Keratinocyte (primary cell): ENCODE data around the gene MADCAM1. TPM values are rescaled to one million over a fixed set of nuclear protein-coding genes. Genes with fewer than 3 reads are reported as not detected.
A peak's percentile ranks its signal among the peaks of the same experiment; 100 is the strongest.

ENCODE experiments used
- DNase-seq: peaks from one replicate; pipeline ENCODE4 v3.0.0-alpha.2; 2011; ENCODE audit warnings: low read depth, missing footprints, low spot score
- FAIRE-seq: peaks from 2 replicates; lab custom pipeline; 2011; peaks lifted over from hg19 to GRCh38; lab: Jason Lieb, UNC
- H2AFZ ChIP-seq: 2 replicates; pipeline ENCODE4 v1.6.0; 2012; ENCODE audit warnings: low read length, control low read depth, inconsistent platforms; ENCODE audit not compliant: control insufficient read depth
- H3K27ac ChIP-seq: 2 replicates; pipeline ENCODE4 v1.5.1; 2011; ENCODE audit warnings: low read length; ENCODE audit not compliant: control insufficient read depth, insufficient read depth
- H3K27me3 ChIP-seq: 3 replicates; pipeline ENCODE4 v1.6.0; 2011; ENCODE audit warnings: low read length; ENCODE audit not compliant: control insufficient read depth, insufficient read depth; ENCODE audit errors: extremely low read depth
- H3K36me3 ChIP-seq, 2 experiments: 2 replicates in 1 of 2; 3 replicates in 1 of 2; pipeline ENCODE4 v1.5.1; 2011; ENCODE audit warnings: low read length in 2 of 2, mild to moderate bottlenecking in 1 of 2; ENCODE audit not compliant: control insufficient read depth in 2 of 2, insufficient read depth in 2 of 2; ENCODE audit errors: extremely low read depth in 1 of 2
- H3K4me1 ChIP-seq: 3 replicates; pipeline ENCODE4 v1.5.1; 2011; ENCODE audit warnings: low read length; ENCODE audit not compliant: control insufficient read depth, insufficient read depth; ENCODE audit errors: extremely low read depth
- H3K4me2 ChIP-seq: 3 replicates; pipeline ENCODE4 v1.6.0; 2011; ENCODE audit warnings: low read depth, low read length; ENCODE audit not compliant: control insufficient read depth, insufficient read depth; ENCODE audit errors: extremely low read depth
- H3K4me3 ChIP-seq, 3 experiments: fragments of 200-600 bp in 1 of 3; sonication (generic) in 1 of 3; 2 replicates in 2 of 3; 3 replicates in 1 of 3; pipeline ENCODE4 v1.5.1; 2011 to 2016; ENCODE audit warnings: low read length in 3 of 3, mild to moderate bottlenecking in 3 of 3, control low read depth in 2 of 3, inconsistent platforms in 1 of 3, low read depth in 1 of 3, mixed read lengths in 1 of 3, mixed run types in 1 of 3, moderate library complexity in 1 of 3; ENCODE audit not compliant: control insufficient read depth in 2 of 3, insufficient read depth in 2 of 3; ENCODE audit errors: extremely low read depth in 1 of 3
- H3K79me2 ChIP-seq: 2 replicates; pipeline ENCODE4 v1.6.0; 2012; ENCODE audit warnings: low read length; ENCODE audit not compliant: control insufficient read depth, insufficient read depth
- H3K9ac ChIP-seq: 3 replicates; pipeline ENCODE4 v1.6.0; 2011; ENCODE audit warnings: low read length; ENCODE audit not compliant: control insufficient read depth, insufficient read depth; ENCODE audit errors: extremely low read depth
- H3K9me1 ChIP-seq: 3 replicates; pipeline ENCODE4 v1.6.0; 2011; ENCODE audit warnings: low read length; ENCODE audit not compliant: control insufficient read depth, insufficient read depth; ENCODE audit errors: extremely low read depth
- H3K9me3 ChIP-seq: 2 replicates; pipeline ENCODE4 v1.5.1; 2012; ENCODE audit warnings: low read depth, low read length; ENCODE audit not compliant: control insufficient read depth
- H4K20me1 ChIP-seq: 3 replicates; pipeline ENCODE4 v1.6.0; 2011; ENCODE audit warnings: low read length; ENCODE audit not compliant: control insufficient read depth, insufficient read depth; ENCODE audit errors: extremely low read depth
- CTCF ChIP-seq, 3 experiments: IDR thresholded peaks in 1 of 3; conservative IDR thresholded peaks in 1 of 3; optimal IDR thresholded peaks in 1 of 3; 2 replicates in 2 of 3; 3 replicates in 1 of 3; pipeline versions ENCODE3 to v1.5.1; 2011; ENCODE audit warnings: low read length in 3 of 3, mild to moderate bottlenecking in 3 of 3, moderate library complexity in 2 of 3, control low read depth in 1 of 3, inconsistent platforms in 1 of 3; ENCODE audit not compliant: insufficient read depth in 2 of 3; ENCODE audit errors: extremely low read depth in 1 of 3
- EZH2 ChIP-seq: IDR thresholded peaks from one replicate; pipeline ENCODE4 v1.6.1; 2012; ENCODE audit warnings: inconsistent platforms, mild to moderate bottlenecking, low read length, moderate library complexity
- dilution Hi-C: fragments of 300-500 bp; cut with MboI; formaldehyde crosslinking; loops from one replicate; pipeline ENCODE4 v1.7.0; 2020; ENCODE audit warnings: low sequenced_read_pairs; ENCODE audit not compliant: extremely low pct_ligation_motif_present
- polyA plus RNA-seq, 5 experiments: library from polyadenylated mRNA; depleted of rRNA in 3 of 5; stranded (reverse) in 3 of 5; stranded (forward) in 1 of 5; unstranded in 1 of 5; fragments of >200 nt; gene quantifications; 1 replicate in 1 of 5; 2 replicates in 3 of 5; 3 replicates in 1 of 5; pipeline versions ENCODE4 v1.2.1 to v1.2.3, GENCODE V29; 2011 to 2012; ENCODE audit warnings: missing spikeins in 2 of 5, low read depth in 1 of 5, low replicate concordance in 1 of 5

Gene MADCAM1
- polyA plus RNA-seq, 1 donor (not counting 4 experiments of a cell fraction or from before 2014, with no cell fraction given): 0.05 TPM

GRCh38 chr19:531009-531752 lies 34.9 kb downstream of the MADCAM1 start:
- Histone ChIP-seq H3K4me2 (peak overlapping the region; percentile 80), H3K9me1 (peaks cover 4% of the 10 kb centered on the region), H3K27me3 (no peaks in the 10 kb centered on the region), H3K4me1 (peaks cover 13% of the 10 kb centered on the region), H4K20me1 (peaks cover 22% of the 10 kb centered on the region), H3K27ac (peak overlapping the region; percentile 64), H2AFZ (peak overlapping the region; percentile 92), H3K79me2 (peaks cover 44% of the 10 kb centered on the region), H3K36me3 (peaks cover 4 to 12% of the 10 kb centered on the region in 2 experiments), H3K9me3 (no peaks in the 10 kb centered on the region), H3K9ac (peak overlapping the region; percentile 83), H3K4me3 (peak overlapping the region; percentile 67 to 83 (median 76))
- TF ChIP-seq CTCF (optimal IDR thresholded peaks at IDR 0.05 in 1 of 3, IDR thresholded peaks at IDR 0.05 in 1 of 3, conservative IDR thresholded peaks at IDR 0.05 in 1 of 3; ENCODE audit: extremely low read depth in 1 of 3, insufficient read depth in 2 of 3, low read length in 3 of 3): peak in 2 of 3 experiments; percentile 7 to 28
- TF ChIP-seq EZH2: no peak
- DNase-seq (no peak), FAIRE-seq (no peak)
- dilution Hi-C loops: no loop called here

GRCh38 chr19:531753-532560 lies 35.7 kb downstream of the MADCAM1 start, which contains the start of gene CDC34:
TSS of gene CDC34 (plus strand) at chr19:531760. CDS start at chr19:531932, 172 bp downstream.
- Histone ChIP-seq H3K9ac (peak within 1 kb of the TSS; percentile 83), H3K27ac (peak within 1 kb of the TSS; percentile 76), H2AFZ (peak within 1 kb of the TSS; percentile 92), H4K20me1 (peaks cover 22% of the 10 kb centered on the region), H3K4me2 (peak within 1 kb of the TSS; percentile 99), H3K4me3 (peak within 1 kb of the TSS; percentile 78 to 94 (median 83)), H3K36me3 (peaks cover 4 to 12% of the 10 kb centered on the region in 2 experiments), H3K9me3 (no peaks in the 10 kb centered on the region), H3K9me1 (peaks cover 4% of the 10 kb centered on the region), H3K4me1 (peaks cover 13% of the 10 kb centered on the region), H3K79me2 (peaks cover 45% of the 10 kb centered on the region), H3K27me3 (no peaks in the 10 kb centered on the region)
- dilution Hi-C loops: no loop called here
- FAIRE-seq: no peak
- no peak for DNase-seq
- TF ChIP-seq EZH2: no peak
- TF ChIP-seq CTCF (optimal IDR thresholded peaks at IDR 0.05 in 1 of 3, IDR thresholded peaks at IDR 0.05 in 1 of 3, conservative IDR thresholded peaks at IDR 0.05 in 1 of 3; ENCODE audit: extremely low read depth in 1 of 3, insufficient read depth in 2 of 3, low read length in 3 of 3): no peak
